GM21447 (cell line): ENCODE data around the gene ELMO1.

Experiments
- ATAC-seq: cut with Tn5 transposase; IDR thresholded peaks from one replicate; pipeline ENCODE4 v1.9.1; 2021; ENCODE audit not compliant: unreplicated experiment

The ELMO1 gene

GRCh38 chr7:36870625-36871354 is 577.9 kb downstream of the ELMO1 start:
- ATAC-seq: no peak

DNA sequence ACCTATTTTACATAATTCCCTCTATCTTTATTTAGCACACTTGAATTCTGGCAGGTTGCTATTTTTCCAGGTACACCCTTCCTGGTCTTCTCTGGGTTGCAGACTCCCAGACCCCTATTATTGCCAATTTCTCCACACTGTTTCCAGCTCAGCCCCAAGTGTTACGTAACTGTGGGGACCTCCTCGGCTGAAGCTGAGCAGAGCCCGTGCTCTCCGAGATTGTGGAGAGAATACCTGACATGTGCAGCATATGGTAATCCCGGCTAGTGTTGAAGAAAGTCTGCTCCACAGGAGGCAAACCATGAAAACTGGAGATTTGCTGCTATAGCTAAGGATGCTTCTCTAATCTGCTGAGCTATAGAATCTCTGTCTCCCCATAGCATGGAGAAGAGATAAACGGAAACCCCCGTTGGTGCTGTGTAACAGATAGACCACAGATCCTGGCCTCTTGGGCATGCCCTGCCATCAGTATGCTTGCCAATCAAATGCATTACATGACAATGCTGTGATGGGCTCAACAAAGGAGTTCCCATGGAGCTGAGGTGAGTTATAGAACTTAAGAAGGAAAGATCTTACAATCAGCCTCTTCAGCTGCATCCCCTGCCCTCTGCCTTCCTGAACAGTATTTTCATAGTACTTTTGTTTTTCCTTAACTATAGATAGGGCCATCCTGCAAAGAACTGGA is 579.8 kb downstream of the ELMO1 start:
- no peak for ATAC-seq

- no peak for ATAC-seq
These were observed 583.6 kb downstream of the ELMO1 start for GRCh38 chr7:36865019-36865418.

GRCh38 chr7:36863901-36864701 is 584.6 kb downstream of the ELMO1 start:
- ATAC-seq: no peak

- ATAC-seq: no peak
These were observed 585.8 kb downstream of the ELMO1 start for GRCh38 chr7:36862771-36863261.

- ATAC-seq: no peak
These were observed 587.0 kb downstream of the ELMO1 start for GRCh38 chr7:36861656-36862055.

GRCh38 chr7:36860681-36861080 is 588.0 kb downstream of the ELMO1 start:
- no peak for ATAC-seq

DNA sequence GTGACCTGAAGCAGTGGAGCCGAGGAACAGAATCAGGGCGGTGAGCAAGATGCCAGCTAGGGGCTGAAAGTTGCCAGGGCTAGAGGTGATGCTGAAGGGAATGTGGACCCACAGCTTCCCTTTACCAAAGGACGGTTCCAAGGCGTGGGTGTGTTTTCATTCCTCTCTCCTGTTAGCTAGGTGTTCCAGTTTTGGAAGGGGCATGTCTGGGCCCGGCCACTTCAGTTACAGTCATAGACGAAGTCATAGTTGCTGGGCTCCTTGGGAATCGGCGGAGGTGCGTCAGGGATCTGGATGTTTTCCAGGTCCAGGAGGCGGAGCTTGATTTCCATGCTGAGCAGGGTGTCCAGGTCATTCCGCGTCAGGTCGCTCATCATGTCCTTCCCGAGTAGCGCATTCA is 593.3 kb downstream of the ELMO1 start:
- ATAC-seq: no peak

DNA sequence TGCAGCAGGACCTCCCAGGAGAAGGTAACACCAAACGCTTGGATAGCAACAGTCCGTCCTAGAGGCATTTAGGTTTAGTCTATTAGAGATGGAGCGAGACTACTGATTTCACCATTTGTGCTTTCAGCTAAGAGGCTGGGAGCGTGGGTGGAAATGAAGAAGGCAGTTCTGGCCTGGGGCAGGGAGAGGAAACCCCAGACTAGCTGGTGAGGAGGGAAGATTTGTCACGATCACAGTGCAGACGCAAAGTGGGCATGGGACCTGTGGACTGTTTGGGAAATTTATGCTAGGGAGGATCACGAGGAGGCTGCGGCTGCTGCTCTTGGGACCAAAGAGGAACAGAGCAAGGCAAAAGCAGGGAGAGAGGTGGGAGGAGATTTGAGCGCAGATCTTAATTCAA is 594.0 kb downstream of the ELMO1 start:
- ATAC-seq: no peak

DNA sequence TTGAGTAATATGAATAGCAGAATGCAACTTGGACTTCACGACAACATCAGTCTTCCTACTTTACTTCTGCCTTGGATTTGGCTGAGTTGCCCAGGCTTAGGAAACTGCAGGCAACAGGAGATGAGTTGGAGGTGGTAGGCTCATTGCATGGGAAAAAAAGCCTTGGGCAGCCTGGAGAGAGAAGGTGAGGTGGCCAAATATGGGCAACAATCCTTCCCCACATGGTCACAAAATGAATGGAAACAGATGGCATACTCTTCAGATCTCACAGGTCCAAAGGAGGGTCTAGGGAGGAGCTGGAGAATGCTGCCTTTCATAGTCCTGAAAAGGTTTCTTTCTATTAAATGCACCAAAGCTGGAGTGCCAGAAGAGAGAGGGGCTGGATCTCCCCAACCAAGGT is 595.7 kb downstream of the ELMO1 start:
- ATAC-seq: no peak

DNA sequence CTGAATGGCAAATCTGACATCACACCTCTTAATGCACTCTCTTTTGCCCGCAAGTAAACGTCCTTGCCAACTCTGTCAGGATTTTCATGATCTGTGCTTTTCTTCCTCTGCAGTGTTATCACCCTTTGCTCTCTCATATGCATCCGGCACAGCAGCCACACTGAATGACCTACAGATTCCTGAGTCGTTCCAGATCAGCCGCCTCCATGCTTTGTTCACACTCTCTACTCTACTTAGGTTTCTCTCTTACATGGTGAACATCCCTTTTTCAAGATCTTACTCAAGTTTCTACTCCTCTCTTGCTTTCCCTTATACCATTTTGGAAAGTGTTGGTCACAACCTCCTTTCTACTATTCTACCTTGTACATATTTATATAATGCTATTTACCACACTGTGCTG is 596.6 kb downstream of the ELMO1 start:
- no peak for ATAC-seq

DNA sequence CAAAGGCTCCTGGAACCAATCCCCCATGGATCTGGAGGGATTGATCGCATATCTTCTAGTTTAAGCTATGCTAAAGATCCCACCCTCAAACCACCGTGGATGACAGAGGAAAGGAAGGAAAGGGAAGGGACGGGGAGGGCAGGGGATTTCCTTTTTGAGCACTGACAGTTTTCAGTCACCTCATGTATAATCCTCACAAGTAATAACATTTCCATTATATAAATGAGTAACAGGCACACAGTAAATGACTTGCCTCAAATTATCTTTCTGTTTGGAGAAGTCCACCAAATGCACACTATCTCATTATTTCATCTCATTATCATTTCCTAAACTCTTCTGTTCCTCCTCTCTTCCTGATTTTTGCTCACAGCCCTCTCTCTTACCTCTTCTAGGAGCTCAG is 597.3 kb downstream of the ELMO1 start:
- ATAC-seq: no peak

- no peak for ATAC-seq
These were observed 600.7 kb downstream of the ELMO1 start for GRCh38 chr7:36847946-36848345.

- ATAC-seq: no peak
These were observed 604.3 kb downstream of the ELMO1 start for GRCh38 chr7:36844374-36844773.

- ATAC-seq: no peak
These were observed 607.8 kb downstream of the ELMO1 start for GRCh38 chr7:36840904-36841303.

DNA sequence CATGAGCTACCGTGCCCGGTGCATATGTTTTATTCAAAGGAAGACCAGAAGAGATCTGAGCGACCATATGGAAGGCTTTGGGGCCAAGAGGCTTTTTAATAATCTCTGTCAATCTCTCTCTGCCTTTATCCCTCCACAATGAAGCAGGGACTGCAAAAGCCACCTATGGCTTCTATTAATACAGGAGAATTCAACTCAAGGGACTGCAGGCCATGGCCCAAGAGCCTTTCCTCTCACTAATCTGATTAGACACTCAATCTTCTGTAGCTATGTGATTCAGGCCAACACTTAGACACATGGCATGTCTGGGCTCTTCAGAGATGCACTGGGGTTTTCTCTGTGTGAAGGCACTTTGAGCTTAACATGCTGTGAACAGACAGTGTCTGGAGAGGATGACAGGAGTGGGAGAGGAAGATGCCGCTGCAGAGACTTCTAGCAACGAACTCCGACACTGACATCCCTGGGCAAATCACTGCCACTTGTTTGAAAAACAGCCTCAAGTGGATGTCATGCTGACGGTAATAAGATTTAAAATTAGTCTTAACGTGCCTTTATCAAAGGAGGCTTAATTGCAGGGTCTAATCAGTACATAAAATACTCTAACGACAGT is 609.9 kb downstream of the ELMO1 start:
- no peak for ATAC-seq

DNA sequence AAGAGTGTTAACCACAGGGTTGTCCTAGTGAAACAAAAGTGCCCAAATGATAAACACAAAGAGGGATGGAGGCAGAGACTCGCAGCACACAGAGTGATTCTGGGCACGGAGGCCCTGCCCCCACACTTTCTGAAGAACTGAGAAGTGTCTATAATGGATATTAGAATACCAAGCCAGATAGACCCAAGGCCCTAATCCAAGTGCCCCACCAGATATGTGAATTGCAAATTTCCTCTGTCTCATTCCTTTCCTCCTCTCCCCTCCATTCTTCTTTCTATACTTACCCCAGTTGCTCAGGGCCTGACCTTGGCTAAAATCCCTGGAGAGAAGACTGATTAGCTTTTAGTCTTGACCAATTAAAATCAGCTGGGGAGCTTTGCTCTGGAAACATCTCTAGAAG is 617.6 kb downstream of the ELMO1 start:
- ATAC-seq: no peak

- ATAC-seq: no peak
These were observed 620.6 kb downstream of the ELMO1 start for GRCh38 chr7:36827726-36828703.

GRCh38 chr7:36825501-36825900 is 623.2 kb downstream of the ELMO1 start:
- no peak for ATAC-seq

DNA sequence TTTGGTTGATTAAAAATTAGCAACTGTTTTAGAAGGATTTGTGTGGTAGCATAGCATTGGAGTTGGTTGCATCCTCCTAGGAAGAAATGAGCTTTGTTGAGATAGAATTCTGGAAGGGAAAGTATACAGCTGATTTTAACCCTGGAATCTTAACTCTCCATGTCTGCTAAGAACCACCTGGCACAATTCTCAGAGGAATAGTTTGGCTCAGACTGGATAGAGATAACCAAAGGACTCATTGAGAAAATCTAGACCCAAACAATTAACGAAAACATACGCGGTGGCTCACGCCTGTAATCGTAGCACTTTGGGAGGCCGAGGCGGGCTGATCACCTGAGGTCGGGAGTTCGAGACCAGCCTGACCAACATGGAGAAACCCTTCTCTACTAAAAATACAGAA is 625.3 kb downstream of the ELMO1 start:
- ATAC-seq: no peak
